GM23338 (cell line): Measurements from ENCODE around the gene PREB. TPM values are rescaled to one million over a fixed set of nuclear protein-coding genes. Genes with fewer than 3 reads are reported as not detected.

Experiments
- ATAC-seq: fragments of 200-7000 bp; cut with Tn5 transposase; 3 replicates; pipeline ENCODE4 v1.9.1; 2020
- DNase-seq: peaks from one replicate; pipeline ENCODE4 v3.0.0-alpha.2; 2015; ENCODE audit warnings: low spot score
- H2AFZ ChIP-seq: fragments of 200-600 bp; sonication (generic); 2 replicates; pipeline ENCODE4 v1.8.0; 2016; ENCODE audit warnings: antibody characterized with exemption, mild to moderate bottlenecking, moderate library complexity
- H3F3A ChIP-seq: fragments of 200-600 bp; sonication (generic); replicated peaks from 2 replicates; pipeline ENCODE4 v1.8.0; 2017; ENCODE audit warnings: antibody characterized with exemption, mixed run types, low read depth
- H3K27ac ChIP-seq: fragments of 200-600 bp; sonication (generic); 2 replicates; pipeline ENCODE4 v1.6.1; 2016; ENCODE audit warnings: low read depth
- H3K27me3 ChIP-seq: fragments of 200-600 bp; sonication (generic); 2 replicates; pipeline ENCODE4 v1.8.0; 2016; ENCODE audit warnings: mild to moderate bottlenecking, mixed run types, moderate library complexity; ENCODE audit not compliant: insufficient read depth
- H3K36me3 ChIP-seq: fragments of 200-600 bp; sonication (generic); 2 replicates; pipeline ENCODE4 v1.8.0; 2016; ENCODE audit warnings: mild to moderate bottlenecking; ENCODE audit not compliant: insufficient read depth
- H3K4me1 ChIP-seq: fragments of 200-600 bp; sonication (generic); 2 replicates; pipeline ENCODE4 v1.8.0; 2016; ENCODE audit warnings: mild to moderate bottlenecking, moderate library complexity; ENCODE audit not compliant: insufficient read depth
- H3K4me2 ChIP-seq: fragments of 200-600 bp; sonication (generic); 2 replicates; pipeline ENCODE4 v1.7.1; 2017; ENCODE audit warnings: mixed run types
- H3K4me3 ChIP-seq: fragments of 200-600 bp; sonication (generic); 2 replicates; pipeline ENCODE4 v1.6.1; 2016; ENCODE audit warnings: mixed run types
- H3K79me2 ChIP-seq: fragments of 200-600 bp; sonication (generic); replicated peaks from 2 replicates; pipeline ENCODE4 v1.8.0; 2017; ENCODE audit warnings: mild to moderate bottlenecking; ENCODE audit not compliant: insufficient read depth
- H3K9me2 ChIP-seq: fragments of 200-600 bp; sonication (generic); 2 replicates; pipeline ENCODE4 v1.8.0; 2017; ENCODE audit not compliant: insufficient read depth
- H4K20me1 ChIP-seq: fragments of 200-600 bp; sonication (generic); replicated peaks from 2 replicates; pipeline ENCODE4 v1.8.0; 2017; ENCODE audit warnings: mild to moderate bottlenecking; ENCODE audit not compliant: insufficient read depth
- H3K27ac Mint-ChIP-seq: 2 replicates; pipeline ENCODE4 v1.8.0; 2020; ENCODE audit warnings: inconsistent platforms, mild to moderate bottlenecking, moderate library complexity, mixed read lengths
- H3K27me3 Mint-ChIP-seq: 3 replicates; pipeline ENCODE4 v1.8.0; 2022; ENCODE audit warnings: low read depth, mild to moderate bottlenecking, moderate library complexity, mixed read lengths, inconsistent platforms; ENCODE audit not compliant: insufficient read depth, poor library complexity
- H3K36me3 Mint-ChIP-seq: 3 replicates; pipeline ENCODE4 v1.8.0; 2021; ENCODE audit warnings: low read depth, mild to moderate bottlenecking, inconsistent platforms, moderate library complexity, mixed read lengths
- H3K4me1 Mint-ChIP-seq: 3 replicates; pipeline ENCODE4 v1.8.0; 2020; ENCODE audit warnings: mild to moderate bottlenecking, inconsistent platforms, mixed read lengths
- H3K4me3 Mint-ChIP-seq: 3 replicates; pipeline ENCODE4 v1.8.0; 2021; ENCODE audit warnings: moderate library complexity, mild to moderate bottlenecking, inconsistent platforms, mixed read lengths
- H3K9me3 Mint-ChIP-seq: 3 replicates; pipeline ENCODE4 v1.8.0; 2020; ENCODE audit warnings: moderate library complexity, mild to moderate bottlenecking, inconsistent platforms, mixed read lengths
- CREB1 ChIP-seq: fragments of 250-450 bp; sonication (Bioruptor Pico); IDR thresholded peaks from 2 replicates; pipeline ENCODE4 v1.5.0; 2020; ENCODE audit warnings: low read depth, mild to moderate bottlenecking, moderate library complexity
- CTCF ChIP-seq, 2 experiments: fragments of 200-600 bp in 1 of 2; sonication (generic) in 1 of 2; conservative IDR thresholded peaks; 2 replicates each; pipeline versions ENCODE4 v1.5.1 to v1.6.1; 2016 to 2017; ENCODE audit warnings: antibody characterized with exemption in 2 of 2, low read depth in 2 of 2, mild to moderate bottlenecking in 2 of 2, moderate library complexity in 1 of 2
- ETS1 ChIP-seq: IDR thresholded peaks from 2 replicates; pipeline ENCODE4 v1.6.1; 2016; ENCODE audit warnings: antibody characterized with exemption
- EZH2 ChIP-seq: fragments of 200-600 bp; sonication (generic); IDR thresholded peaks from one replicate; pipeline ENCODE4 v1.8.0; 2017; ENCODE audit warnings: antibody characterized with exemption, mild to moderate bottlenecking, low read depth; ENCODE audit not compliant: unreplicated experiment
- EZH2phosphoT487 ChIP-seq: fragments of 200-600 bp; sonication (generic); IDR thresholded peaks from one replicate; pipeline ENCODE4 v1.8.1; 2018; ENCODE audit warnings: antibody characterized with exemption; ENCODE audit not compliant: unreplicated experiment
- JUNB ChIP-seq: IDR thresholded peaks from one replicate; pipeline ENCODE4 v1.6.1; 2016; ENCODE audit warnings: antibody characterized with exemption; ENCODE audit not compliant: unreplicated experiment
- NANOG ChIP-seq: IDR thresholded peaks from 2 replicates; pipeline ENCODE4 v1.6.1; 2016; ENCODE audit warnings: antibody characterized with exemption, borderline replicate concordance
- POLR2AphosphoS5 ChIP-seq: IDR thresholded peaks from 2 replicates; pipeline ENCODE4 v1.6.1; 2016; ENCODE audit warnings: antibody characterized with exemption, low read depth
- REST ChIP-seq: IDR thresholded peaks from one replicate; pipeline ENCODE4 v1.6.1; 2018; ENCODE audit warnings: antibody characterized with exemption; ENCODE audit not compliant: unreplicated experiment
- STAT1 ChIP-seq: IDR thresholded peaks from one replicate; pipeline ENCODE4 v1.6.1; 2016; ENCODE audit warnings: antibody characterized with exemption; ENCODE audit not compliant: unreplicated experiment
- ZNF114 ChIP-seq: fragments of 250-450 bp; sonication (Bioruptor Pico); IDR thresholded peaks from 2 replicates; pipeline ENCODE4 v1.5.0; 2020; ENCODE audit warnings: mild to moderate bottlenecking, moderate library complexity
- ZNF331 ChIP-seq: fragments of 250-450 bp; sonication (Bioruptor Pico); IDR thresholded peaks from 2 replicates; pipeline ENCODE4 v1.5.0; 2020; ENCODE audit warnings: low read depth, mild to moderate bottlenecking, moderate library complexity
- ZNF462 ChIP-seq: fragments of 250-450 bp; sonication (Bioruptor Pico); IDR thresholded peaks from 2 replicates; pipeline ENCODE4 v1.5.0; 2020; ENCODE audit warnings: mild to moderate bottlenecking, moderate library complexity
- polyA plus RNA-seq: library from polyadenylated mRNA; unstranded; fragments of >200 nt; fragmentation: Nextera tagmentation; extraction: Ambion mirVana; gene quantifications from 2 replicates; pipeline ENCODE4 v1.2.1, GENCODE V29; 2016
- total RNA-seq: library from RNA; depleted of rRNA; stranded (reverse); fragments of >200 nt; shearing (Covaris generic); gene quantifications from 2 replicates; pipeline ENCODE4 v1.2.3, GENCODE V29; 2014

PREB gene
- total and polyA plus RNA-seq, 2 experiments from 2014 or later, result 41.2 to 79.7 TPM

- no peak overlapping the region for H3K4me3 Mint-ChIP-seq
- no peaks in the 10 kb centered on the region for H3K36me3 ChIP-seq
- H2AFZ ChIP-seq, result no peak overlapping the region
- H3K9me3 Mint-ChIP-seq, result no peaks in the 10 kb centered on the region
- H3K4me3 ChIP-seq, result no peak overlapping the region
- H3K27me3 Mint-ChIP-seq, result no peaks in the 10 kb centered on the region
- H3K4me1 Mint-ChIP-seq, result peaks cover 3% of the 10 kb centered on the region; the same call in 1 of the 3 replicates
- H3K27ac Mint-ChIP-seq, result no peak overlapping the region
- DNase-seq (no peak), ATAC-seq (no peak)
- no peaks in the 10 kb centered on the region for H3K79me2 ChIP-seq
- H3K36me3 Mint-ChIP-seq, result no peaks in the 10 kb centered on the region
- TF ChIP-seq NANOG (no peak), CTCF (conservative IDR thresholded peaks at IDR 0.05; ENCODE audit: low read depth in 2 of 2) (no peak), ZNF114 (CRISPR knock-in tag) (no peak), ETS1 (no peak), ZNF462 (no peak), STAT1 (no peak), POLR2AphosphoS5 (no peak), EZH2phosphoT487 (no peak), CREB1 (CRISPR knock-in tag) (no peak), EZH2 (no peak), ZNF331 (no peak), JUNB (no peak), REST (no peak)
- H3K9me2 ChIP-seq, result no peaks in the 10 kb centered on the region
- no peaks in the 10 kb centered on the region for H4K20me1 ChIP-seq
- H3K4me1 ChIP-seq, result no peaks in the 10 kb centered on the region
- H3K27me3 ChIP-seq, result no peaks in the 10 kb centered on the region
- H3K4me2 ChIP-seq, result no peak overlapping the region
- H3K27ac ChIP-seq, result no peak overlapping the region
- H3F3A ChIP-seq, result no peaks in the 10 kb centered on the region
Observed at GRCh38 chr2:27179344-27180000, 45.0 kb upstream of the PREB start.
